ENCODE measurements around the gene ABCA5.

The ABCA5 gene

GRCh38 chr17:69348429-69348828 lies 21.5 kb upstream of the ABCA5 start:
- no peak overlapping the region for H3K4me3 ChIP-seq (ENCODE audit: low read length)
- no peaks in the 10 kb centered on the region for H3K27me3 ChIP-seq (ENCODE audit: control insufficient read depth, insufficient read depth, low read length)
- H3K4me1 ChIP-seq (ENCODE audit: control insufficient read depth, insufficient read depth, low read length) = no peaks in the 10 kb centered on the region
- H3K36me3 ChIP-seq (ENCODE audit: control insufficient read depth, insufficient read depth, low read length) = no peaks in the 10 kb centered on the region
- H3K27ac ChIP-seq (ENCODE audit: low read depth, low read length) = no peak overlapping the region
- H3K9ac ChIP-seq (ENCODE audit: low read length) = no peak overlapping the region

DNA sequence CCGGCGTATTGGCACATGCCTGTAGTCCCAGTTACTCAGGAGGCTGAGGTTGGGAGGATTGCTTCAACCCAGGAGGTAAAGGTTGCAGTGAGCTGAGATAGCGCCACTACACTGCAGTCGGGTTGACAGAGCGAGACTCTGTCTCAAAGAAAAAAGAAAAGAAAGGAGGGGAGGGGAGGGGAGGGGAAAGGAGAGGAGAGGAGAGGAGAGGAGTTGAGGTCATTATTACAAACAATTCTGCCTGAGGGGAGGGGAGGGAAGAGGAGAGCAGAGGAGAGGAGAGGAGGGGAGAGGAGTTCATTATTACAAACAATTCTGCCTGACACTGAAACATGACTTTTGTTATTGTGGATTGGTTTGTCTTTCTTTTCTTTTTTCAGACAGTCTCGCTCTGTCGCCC lies 19.8 kb upstream of the ABCA5 start:
- Histone ChIP-seq H3K9ac (ENCODE audit: low read length) (no peak overlapping the region), H3K4me1 (ENCODE audit: control insufficient read depth, insufficient read depth, low read length) (no peaks in the 10 kb centered on the region), H3K36me3 (ENCODE audit: control insufficient read depth, insufficient read depth, low read length) (no peaks in the 10 kb centered on the region), H3K27me3 (ENCODE audit: control insufficient read depth, insufficient read depth, low read length) (no peaks in the 10 kb centered on the region), H3K27ac (ENCODE audit: low read depth, low read length) (no peak overlapping the region), H3K4me3 (ENCODE audit: low read length) (no peak overlapping the region)

DNA sequence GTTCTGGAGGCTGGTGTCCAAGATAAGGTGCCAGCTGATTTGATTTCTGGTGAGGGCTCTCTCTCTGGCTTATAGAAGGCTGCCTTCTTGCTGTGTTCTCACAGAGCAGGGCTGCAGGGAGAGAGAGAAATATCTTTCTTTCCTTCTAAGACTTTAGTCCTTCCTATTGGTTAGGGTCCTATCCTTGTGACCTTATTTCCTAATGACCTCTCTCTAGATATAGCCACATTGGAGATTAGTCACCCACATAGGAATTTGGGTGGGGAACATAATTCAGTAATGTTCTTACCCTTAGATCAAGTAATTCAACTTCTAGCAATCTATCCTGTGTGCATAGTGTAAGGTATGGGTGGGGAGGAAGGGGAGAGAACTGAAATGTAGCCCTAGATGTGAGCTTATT lies 18.0 kb upstream of the ABCA5 start:
- H3K4me1 ChIP-seq (ENCODE audit: control insufficient read depth, insufficient read depth, low read length) = no peaks in the 10 kb centered on the region
- no peak overlapping the region for H3K9ac ChIP-seq (ENCODE audit: low read length)
- H3K27ac ChIP-seq (ENCODE audit: low read depth, low read length) = no peak overlapping the region
- H3K27me3 ChIP-seq (ENCODE audit: control insufficient read depth, insufficient read depth, low read length) = no peaks in the 10 kb centered on the region
- H3K4me3 ChIP-seq (ENCODE audit: low read length) = no peak overlapping the region
- H3K36me3 ChIP-seq (ENCODE audit: control insufficient read depth, insufficient read depth, low read length) = no peaks in the 10 kb centered on the region

DNA sequence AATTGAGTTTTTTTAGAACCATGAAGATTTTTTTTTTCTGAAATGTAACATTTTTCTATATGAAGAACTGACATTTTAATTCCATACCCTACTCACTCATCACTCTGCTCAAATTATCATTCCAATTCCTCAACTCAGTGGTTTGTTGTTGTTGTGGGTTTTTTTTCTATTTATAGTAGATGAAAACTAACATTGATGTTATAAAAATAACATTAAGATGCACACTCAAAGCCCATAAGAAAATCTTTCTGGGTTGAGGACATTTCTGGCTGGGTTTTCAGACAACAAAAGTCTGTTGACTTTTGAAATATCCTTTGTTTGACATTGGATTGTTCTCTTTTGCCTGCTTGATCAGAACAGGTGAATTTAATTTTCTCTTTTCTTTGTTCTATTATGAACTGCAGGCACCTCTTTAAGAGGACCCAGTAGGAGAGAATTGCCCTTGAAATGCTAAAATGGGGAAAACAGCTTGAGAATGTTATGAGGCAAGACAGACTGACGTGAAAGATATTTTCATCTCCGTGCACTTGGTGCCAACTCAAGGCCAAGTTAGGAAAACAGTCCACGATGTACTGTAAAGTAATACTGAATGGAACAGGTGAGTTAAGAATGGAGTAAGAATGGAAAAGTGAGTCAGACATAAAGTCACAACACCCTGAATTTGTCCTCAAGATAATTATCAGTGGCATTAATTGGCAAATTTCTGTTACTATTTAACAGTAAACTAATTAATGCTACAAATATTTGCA lies 16.1 kb upstream of the ABCA5 start:
- Histone ChIP-seq H3K9ac (ENCODE audit: low read length) (no peak overlapping the region), H3K4me1 (ENCODE audit: control insufficient read depth, insufficient read depth, low read length) (no peaks in the 10 kb centered on the region), H3K4me3 (ENCODE audit: low read length) (no peak overlapping the region), H3K27ac (ENCODE audit: low read depth, low read length) (no peak overlapping the region), H3K27me3 (ENCODE audit: control insufficient read depth, insufficient read depth, low read length) (no peaks in the 10 kb centered on the region), H3K36me3 (ENCODE audit: control insufficient read depth, insufficient read depth, low read length) (no peaks in the 10 kb centered on the region)

DNA sequence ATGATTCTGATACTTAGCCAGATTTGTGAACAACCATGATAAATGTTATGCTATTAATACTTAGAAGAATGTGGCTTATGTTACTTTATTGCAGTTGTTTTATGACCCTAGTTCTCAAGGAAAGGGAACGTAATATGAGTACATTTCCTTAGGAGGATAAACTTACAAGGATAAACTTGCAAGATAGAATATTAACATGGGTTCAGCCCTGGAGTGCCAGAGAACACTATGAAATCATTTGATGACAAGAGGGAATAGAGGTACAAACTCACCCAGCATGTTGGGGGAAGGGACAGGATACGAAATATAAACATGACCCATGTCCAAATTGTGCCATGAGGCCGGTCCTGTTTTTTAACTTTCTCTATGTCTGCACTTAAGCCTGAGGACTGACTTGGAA lies 13.0 kb upstream of the ABCA5 start:
- H3K4me3 ChIP-seq (ENCODE audit: low read length) = no peak overlapping the region
- H3K36me3 ChIP-seq (ENCODE audit: control insufficient read depth, insufficient read depth, low read length) = no peaks in the 10 kb centered on the region
- no peaks in the 10 kb centered on the region for H3K27me3 ChIP-seq (ENCODE audit: control insufficient read depth, insufficient read depth, low read length)
- H3K9ac ChIP-seq (ENCODE audit: low read length) = no peak overlapping the region
- H3K27ac ChIP-seq (ENCODE audit: low read depth, low read length) = no peak overlapping the region
- H3K4me1 ChIP-seq (ENCODE audit: control insufficient read depth, insufficient read depth, low read length) = no peaks in the 10 kb centered on the region

- no peaks in the 10 kb centered on the region for H3K27me3 ChIP-seq (ENCODE audit: control insufficient read depth, insufficient read depth, low read length)
- H3K4me1 ChIP-seq (ENCODE audit: control insufficient read depth, insufficient read depth, low read length) = no peaks in the 10 kb centered on the region
- no peak overlapping the region for H3K9ac ChIP-seq (ENCODE audit: low read length)
- no peaks in the 10 kb centered on the region for H3K36me3 ChIP-seq (ENCODE audit: control insufficient read depth, insufficient read depth, low read length)
- no peak overlapping the region for H3K27ac ChIP-seq (ENCODE audit: low read depth, low read length)
- H3K4me3 ChIP-seq (ENCODE audit: low read length) = no peak overlapping the region
These were observed 10.1 kb upstream of the ABCA5 start for GRCh38 chr17:69336996-69337395.

DNA sequence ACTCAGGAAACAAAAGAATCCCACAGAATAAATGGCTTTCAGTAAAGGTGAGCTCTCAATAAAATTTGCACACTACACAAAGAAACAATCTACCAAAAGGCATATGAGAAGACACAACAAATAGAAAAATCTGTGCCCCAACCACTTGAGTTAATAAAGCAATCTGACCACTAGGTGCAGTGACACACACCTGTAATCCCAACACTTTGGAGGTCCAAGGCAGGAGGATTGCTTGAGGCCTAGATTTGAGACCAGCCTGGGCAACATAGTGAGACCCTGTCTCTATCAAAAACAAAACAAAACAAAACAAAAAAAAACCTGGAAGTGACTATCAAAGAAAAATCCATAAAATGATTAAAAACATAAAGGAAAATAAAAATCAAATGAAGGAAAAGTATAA lies 9.6 kb upstream of the ABCA5 start:
- Histone ChIP-seq H3K4me3 (ENCODE audit: low read length) (no peak overlapping the region), H3K9ac (ENCODE audit: low read length) (no peak overlapping the region), H3K36me3 (ENCODE audit: control insufficient read depth, insufficient read depth, low read length) (no peaks in the 10 kb centered on the region), H3K4me1 (ENCODE audit: control insufficient read depth, insufficient read depth, low read length) (no peaks in the 10 kb centered on the region), H3K27me3 (ENCODE audit: control insufficient read depth, insufficient read depth, low read length) (no peaks in the 10 kb centered on the region), H3K27ac (ENCODE audit: low read depth, low read length) (no peak overlapping the region)

GRCh38 chr17:69335058-69335457 lies 8.1 kb upstream of the ABCA5 start:
- Histone ChIP-seq H3K9ac (ENCODE audit: low read length) (no peak overlapping the region), H3K36me3 (ENCODE audit: control insufficient read depth, insufficient read depth, low read length) (no peaks in the 10 kb centered on the region), H3K27me3 (ENCODE audit: control insufficient read depth, insufficient read depth, low read length) (no peaks in the 10 kb centered on the region), H3K4me3 (ENCODE audit: low read length) (no peak overlapping the region), H3K27ac (ENCODE audit: low read depth, low read length) (no peak overlapping the region), H3K4me1 (ENCODE audit: control insufficient read depth, insufficient read depth, low read length) (no peaks in the 10 kb centered on the region)

DNA sequence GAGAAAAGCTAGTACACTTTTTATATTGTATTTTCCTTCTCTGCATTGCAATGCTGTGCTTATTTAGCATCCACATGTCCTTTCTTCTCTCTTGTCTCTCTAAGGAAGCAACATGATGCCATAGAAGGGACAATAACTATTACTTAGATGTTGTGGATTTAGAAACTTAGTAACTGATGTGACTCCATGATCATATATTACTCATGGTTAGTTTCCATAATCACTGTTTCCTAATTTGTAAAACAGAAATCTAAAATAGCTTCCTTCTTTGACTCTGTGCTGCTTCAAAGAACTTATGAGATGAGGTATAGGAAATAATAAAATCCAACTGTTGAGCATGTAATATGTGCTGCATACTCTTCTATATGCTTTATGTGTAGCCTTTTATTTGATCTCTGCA lies 6.6 kb upstream of the ABCA5 start:
- Histone ChIP-seq H3K36me3 (ENCODE audit: control insufficient read depth, insufficient read depth, low read length) (no peaks in the 10 kb centered on the region), H3K9ac (ENCODE audit: low read length) (no peak overlapping the region), H3K27ac (ENCODE audit: low read depth, low read length) (no peak overlapping the region), H3K4me1 (ENCODE audit: control insufficient read depth, insufficient read depth, low read length) (no peaks in the 10 kb centered on the region), H3K4me3 (ENCODE audit: low read length) (no peak overlapping the region), H3K27me3 (ENCODE audit: control insufficient read depth, insufficient read depth, low read length) (no peaks in the 10 kb centered on the region)

GRCh38 chr17:69331756-69332155 lies 4.8 kb upstream of the ABCA5 start:
- no peaks in the 10 kb centered on the region for H3K27me3 ChIP-seq (ENCODE audit: control insufficient read depth, insufficient read depth, low read length)
- no peak overlapping the region for H3K4me3 ChIP-seq (ENCODE audit: low read length)
- H3K27ac ChIP-seq (ENCODE audit: low read depth, low read length) = no peak overlapping the region
- H3K36me3 ChIP-seq (ENCODE audit: control insufficient read depth, insufficient read depth, low read length) = no peaks in the 10 kb centered on the region
- no peak overlapping the region for H3K9ac ChIP-seq (ENCODE audit: low read length)
- H3K4me1 ChIP-seq (ENCODE audit: control insufficient read depth, insufficient read depth, low read length) = peaks cover 3% of the 10 kb centered on the region

- H3K4me1 ChIP-seq (ENCODE audit: control insufficient read depth, insufficient read depth, low read length) = peaks cover 3% of the 10 kb centered on the region
- H3K27me3 ChIP-seq (ENCODE audit: control insufficient read depth, insufficient read depth, low read length) = no peaks in the 10 kb centered on the region
- H3K36me3 ChIP-seq (ENCODE audit: control insufficient read depth, insufficient read depth, low read length) = no peaks in the 10 kb centered on the region
- H3K27ac ChIP-seq (ENCODE audit: low read depth, low read length) = peak overlapping the region; percentile 87
- H3K9ac ChIP-seq (ENCODE audit: low read length) = peak overlapping the region; percentile 13
- H3K4me3 ChIP-seq (ENCODE audit: low read length) = peak overlapping the region; percentile 98
These were observed 415 bp downstream of the ABCA5 start for GRCh38 chr17:69326377-69327059.

DNA sequence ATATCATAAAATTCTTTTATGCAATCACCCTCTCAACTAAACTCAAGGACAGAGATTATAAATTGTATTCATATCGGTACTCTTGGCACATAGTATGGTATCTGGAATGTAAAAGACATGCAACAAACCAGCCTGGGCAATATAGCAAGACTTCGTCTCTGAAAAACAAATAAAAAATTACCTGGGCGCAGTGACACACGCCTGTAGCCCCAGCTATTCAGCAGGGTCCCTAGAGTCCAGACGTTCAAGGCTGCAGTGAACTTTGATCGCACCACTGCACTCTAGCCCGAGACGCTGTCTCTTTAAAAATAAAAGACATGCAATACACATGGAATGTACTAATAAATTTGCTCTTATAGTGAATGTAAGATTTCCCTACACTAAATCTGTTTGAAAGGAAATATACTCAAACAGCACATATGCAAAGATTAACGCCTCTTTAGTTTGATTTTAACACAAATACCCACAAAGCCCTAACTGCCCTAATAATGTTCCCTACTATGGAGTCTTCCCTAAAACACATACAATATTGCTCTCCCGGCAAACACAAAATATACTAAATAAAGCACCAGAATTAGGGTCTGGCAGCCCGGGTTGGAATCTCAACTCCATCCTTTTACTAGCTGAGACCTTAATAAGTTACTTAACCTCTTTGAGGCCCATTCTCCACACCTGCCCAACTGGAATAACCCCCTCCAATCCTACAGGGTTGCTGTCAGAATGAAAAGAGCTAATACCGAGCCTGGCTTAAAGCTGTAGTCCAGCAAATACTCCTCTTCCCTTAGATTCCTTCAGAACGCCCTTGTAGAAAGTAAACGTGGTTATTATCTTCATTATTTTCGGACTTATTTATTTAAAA lies 1.2 kb downstream of the ABCA5 start:
- Histone ChIP-seq H3K4me3 (ENCODE audit: low read length) (peak overlapping the region; percentile 98), H3K4me1 (ENCODE audit: control insufficient read depth, insufficient read depth, low read length) (peaks cover 3% of the 10 kb centered on the region), H3K36me3 (ENCODE audit: control insufficient read depth, insufficient read depth, low read length) (no peaks in the 10 kb centered on the region), H3K9ac (ENCODE audit: low read length) (peak overlapping the region; percentile 13), H3K27me3 (ENCODE audit: control insufficient read depth, insufficient read depth, low read length) (no peaks in the 10 kb centered on the region), H3K27ac (ENCODE audit: low read depth, low read length) (peak overlapping the region; percentile 87)

Measured in rectal smooth muscle tissue (tissue), 1 donor.